GM18868 (cell line): Measurements from ENCODE around the gene PTGER3.

ENCODE experiments used
- ATAC-seq: cut with Tn5 transposase; IDR thresholded peaks from one replicate; pipeline ENCODE4 v1.9.1; 2021; ENCODE audit warnings: mild to moderate bottlenecking, moderate library complexity; ENCODE audit not compliant: unreplicated experiment

The PTGER3 gene

DNA sequence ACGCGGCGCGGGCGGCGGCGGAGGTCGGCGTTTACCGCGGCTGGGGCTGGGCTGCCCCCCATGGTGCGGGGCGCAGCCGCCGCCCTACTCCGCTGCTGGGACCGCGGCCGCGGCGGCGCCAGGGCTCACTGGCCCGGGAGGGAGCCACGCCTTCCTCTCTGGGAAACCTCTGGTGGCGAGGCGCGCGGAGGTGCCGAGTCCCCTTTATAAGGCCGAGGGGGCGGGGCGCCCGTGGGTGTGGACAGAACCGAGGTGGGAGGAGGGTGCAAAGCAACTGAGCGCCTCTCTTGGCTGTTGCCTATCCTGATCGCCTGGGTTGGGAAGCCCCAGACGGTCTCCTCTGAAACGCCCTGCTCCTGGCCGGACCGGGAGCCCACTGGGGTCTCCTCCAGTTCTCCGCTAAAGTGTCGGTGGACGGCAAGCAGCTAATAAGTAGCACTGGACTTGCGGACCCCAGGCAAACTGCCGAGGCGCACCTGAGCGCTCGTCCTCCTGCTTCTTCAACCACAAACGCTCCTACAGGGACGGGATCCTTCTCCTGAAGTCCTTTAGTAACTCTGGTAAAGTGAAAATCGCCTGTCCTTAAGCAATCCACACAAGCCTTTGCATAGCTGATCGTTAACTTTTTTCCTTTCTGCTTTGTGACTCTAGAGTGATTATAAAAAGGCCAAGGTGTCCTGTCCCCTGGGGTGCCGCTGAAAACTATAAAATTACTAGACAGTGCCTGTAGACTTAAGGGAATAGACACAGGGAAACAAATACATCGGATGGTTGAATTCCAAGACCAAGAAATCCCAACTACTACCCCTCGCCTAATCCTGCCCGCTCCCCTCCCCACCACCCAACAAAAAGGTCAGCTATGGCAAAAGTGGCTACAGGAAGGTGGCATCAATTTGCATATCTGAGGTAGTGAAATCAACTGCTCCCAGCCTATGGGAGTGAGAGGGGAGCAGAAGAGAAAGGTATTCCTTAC lies at the start of gene PTGER3:
Gene PTGER3, minus strand, starts transcription at position 182 of the 973 bp plus-strand sequence. CDS start 239 bp downstream, outside the sequence.
- peak; percentile 23 for ATAC-seq

DNA sequence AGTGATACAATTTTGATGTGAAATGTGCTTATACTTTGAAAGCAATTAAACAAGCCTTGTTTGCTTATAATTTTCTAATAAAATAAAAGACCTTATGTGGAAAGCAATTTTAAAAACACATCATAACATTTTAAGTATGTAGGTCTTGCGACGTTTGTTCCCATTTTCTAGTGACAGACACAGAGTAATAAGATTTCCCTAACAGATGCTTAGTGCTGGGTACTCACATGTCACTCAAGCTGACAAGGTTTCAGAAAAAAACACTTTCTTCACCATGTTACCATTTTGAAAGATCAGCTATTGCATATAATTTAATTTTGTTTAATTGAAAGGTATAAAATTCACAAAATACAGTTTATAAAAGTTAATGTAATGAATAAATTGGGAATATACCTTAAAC lies 47.3 kb upstream of the PTGER3 start:
- no peak for ATAC-seq

DNA sequence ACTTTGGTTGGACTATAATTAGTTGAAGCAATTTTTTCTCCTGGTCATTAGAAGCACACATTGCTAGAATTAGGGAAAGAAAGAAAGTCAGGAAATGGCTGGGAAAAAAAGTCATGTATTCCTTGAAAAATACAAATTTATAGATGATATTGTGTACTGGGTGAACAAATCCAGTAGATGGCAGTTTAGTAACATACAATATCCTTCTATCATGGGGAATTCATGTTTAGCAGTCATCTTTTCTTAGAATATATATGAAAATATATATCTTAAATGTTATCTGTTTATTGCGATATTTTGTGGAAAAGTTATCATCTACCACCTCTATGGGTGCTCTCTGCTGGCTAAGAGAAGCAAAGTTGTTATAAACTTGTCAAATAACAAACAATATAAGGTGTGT lies 46.3 kb upstream of the PTGER3 start:
- peak; percentile 53 for ATAC-seq

DNA sequence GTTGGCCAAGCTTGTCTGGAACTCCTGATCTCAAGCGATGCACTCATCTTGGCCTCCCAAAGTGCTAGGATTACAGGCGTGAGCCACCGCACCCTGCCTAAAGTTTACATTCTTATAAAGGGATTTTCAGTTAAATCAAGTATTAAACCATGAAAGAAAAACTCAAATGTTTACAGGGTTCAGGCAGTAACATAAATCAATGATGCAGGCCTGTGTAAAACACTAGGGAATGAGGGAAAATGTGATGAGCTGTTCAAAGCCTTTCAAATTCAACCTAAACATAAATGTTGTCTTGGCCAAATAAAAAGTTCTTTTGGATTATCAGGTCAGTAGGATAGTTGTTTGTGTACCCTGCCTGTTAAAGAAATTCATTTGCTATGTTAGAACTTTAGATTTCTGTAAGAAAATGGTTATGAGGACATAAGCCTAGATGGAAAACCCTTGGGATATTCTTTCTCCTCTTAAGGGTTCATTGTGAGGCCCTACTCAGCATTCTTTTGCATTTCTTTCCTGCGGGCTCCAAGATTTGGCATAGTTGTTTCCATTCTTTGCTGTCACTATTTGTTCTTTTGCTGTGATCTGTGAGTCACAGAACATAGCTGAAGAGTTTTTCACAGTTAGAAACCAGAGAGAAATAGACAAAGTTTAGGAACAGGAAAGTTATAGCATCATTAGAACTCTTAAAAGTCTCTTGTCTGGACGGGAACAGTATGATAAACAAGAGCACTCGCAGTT lies 42.1 kb upstream of the PTGER3 start:
- no peak for ATAC-seq

DNA sequence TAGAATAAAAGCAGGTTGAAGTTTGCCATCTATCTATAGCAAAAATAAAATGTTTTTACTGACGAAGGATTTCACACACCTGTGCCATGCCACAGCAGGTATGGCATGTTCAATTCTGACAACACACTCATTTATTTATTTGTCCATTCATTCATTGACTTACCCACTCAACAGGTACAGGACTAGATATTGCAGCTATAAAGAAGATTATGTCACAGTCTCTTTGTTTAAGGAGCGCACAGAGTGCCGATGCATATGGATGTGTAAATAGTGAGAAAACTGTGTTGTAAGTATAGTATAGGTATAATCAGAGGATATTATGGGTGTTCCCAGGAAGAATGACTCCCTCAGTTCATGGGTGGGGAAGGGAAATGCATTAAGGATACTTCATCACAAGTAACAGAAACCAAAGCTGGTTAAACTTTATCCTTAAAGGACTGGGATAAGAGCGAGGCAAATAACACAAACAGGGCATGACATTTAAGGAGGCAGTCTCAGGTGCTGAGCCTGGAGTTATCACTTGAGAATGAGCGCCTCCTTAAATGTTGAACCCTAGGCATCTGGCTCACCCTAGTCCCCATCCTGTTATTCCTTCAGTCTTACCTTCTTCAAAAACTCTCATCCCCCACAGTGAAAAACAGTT lies 41.1 kb upstream of the PTGER3 start:
- ATAC-seq = no peak

DNA sequence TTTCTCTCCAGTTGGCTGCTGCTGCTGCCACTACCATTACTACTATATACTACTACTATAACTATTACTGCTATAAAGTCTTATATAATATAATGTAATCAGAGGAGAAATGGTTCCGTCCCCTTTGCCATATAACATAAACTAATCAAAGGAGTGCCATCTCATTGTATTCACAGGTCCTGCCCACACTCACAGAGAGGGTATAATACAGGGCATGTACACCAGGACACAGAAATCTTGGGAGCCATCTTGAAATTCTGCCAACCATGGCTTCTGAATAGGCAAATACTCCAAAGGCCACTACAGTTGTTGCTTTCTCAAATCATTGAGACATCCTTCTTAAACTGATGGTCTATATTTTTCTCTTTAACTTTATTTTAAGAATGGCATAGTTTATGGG lies 40.1 kb upstream of the PTGER3 start:
- no peak for ATAC-seq

DNA sequence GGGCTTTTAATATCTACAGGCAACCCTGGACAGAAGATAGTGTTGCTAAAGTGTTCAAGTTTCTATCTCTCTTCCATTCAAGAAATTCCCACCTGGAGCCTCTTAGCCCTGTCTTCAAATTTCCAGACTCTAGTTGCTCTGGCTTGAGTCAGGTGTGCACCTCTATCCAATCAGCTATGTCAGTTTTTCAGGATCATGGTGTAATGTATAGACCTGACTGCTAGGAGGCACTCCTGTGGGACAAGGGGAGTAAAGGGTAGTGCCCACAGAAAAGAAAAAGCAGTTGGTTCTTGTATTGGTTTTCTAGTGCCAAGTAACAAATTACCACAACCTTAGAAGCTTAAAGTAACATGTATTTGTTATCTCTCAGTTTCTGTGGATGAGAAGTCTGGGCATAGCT lies 39.4 kb upstream of the PTGER3 start:
- no peak for ATAC-seq

DNA sequence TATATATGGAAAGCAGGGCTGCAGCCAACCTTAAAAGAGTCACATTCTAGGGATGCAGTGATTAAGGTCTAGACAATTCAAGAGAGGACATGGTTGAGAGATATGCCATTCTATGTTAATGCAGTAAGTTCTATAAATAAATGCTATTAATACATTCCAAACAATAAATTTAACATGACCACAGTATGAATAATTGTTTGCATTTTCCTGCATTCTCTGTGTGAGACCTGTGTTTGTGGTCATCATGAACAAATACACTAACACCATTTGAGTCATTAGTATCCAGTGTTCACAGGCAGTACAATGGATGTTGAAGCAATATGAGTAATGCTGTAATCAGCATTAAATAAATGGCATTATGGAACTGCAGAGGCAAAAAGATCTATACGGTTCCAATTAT lies 38.7 kb upstream of the PTGER3 start:
- no peak for ATAC-seq

DNA sequence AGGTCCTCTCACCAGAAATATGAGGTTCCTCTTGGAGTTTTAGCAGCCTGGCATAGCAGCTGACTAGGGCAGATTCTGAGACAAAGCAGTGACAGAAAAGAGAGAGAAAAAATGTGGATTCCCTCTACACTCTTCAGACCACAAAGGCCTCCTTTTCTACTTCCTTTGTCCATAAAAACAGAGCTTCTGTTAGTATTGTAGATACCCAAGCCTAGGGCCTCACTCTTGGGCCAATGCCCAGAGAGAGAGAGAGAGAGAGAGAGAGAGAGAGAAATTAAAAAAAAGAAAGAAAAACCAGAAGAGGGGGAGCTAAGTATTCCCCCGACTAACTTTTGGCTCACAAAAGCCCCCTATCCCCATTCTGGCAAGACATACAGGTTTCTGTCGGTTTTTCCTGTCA lies 35.7 kb upstream of the PTGER3 start:
- ATAC-seq = no peak

DNA sequence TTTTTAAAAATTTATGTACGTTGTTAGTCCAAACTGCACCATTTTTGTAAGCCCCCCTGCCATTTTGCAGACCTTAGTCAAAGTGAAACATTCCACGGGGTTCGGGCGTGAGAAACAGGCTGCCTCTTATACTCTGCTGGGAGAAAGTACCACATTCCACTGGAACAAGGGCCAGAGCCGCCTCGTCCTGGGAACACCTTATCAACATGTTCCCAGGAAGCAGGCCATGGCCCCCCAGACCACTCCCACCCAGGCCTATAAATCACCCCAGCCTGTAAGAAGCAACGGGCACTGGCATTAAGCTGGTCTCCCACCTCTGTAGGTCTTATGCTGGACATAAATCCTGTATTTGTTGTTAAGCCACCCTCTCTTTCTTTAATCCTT lies 34.1 kb upstream of the PTGER3 start:
- no peak for ATAC-seq

DNA sequence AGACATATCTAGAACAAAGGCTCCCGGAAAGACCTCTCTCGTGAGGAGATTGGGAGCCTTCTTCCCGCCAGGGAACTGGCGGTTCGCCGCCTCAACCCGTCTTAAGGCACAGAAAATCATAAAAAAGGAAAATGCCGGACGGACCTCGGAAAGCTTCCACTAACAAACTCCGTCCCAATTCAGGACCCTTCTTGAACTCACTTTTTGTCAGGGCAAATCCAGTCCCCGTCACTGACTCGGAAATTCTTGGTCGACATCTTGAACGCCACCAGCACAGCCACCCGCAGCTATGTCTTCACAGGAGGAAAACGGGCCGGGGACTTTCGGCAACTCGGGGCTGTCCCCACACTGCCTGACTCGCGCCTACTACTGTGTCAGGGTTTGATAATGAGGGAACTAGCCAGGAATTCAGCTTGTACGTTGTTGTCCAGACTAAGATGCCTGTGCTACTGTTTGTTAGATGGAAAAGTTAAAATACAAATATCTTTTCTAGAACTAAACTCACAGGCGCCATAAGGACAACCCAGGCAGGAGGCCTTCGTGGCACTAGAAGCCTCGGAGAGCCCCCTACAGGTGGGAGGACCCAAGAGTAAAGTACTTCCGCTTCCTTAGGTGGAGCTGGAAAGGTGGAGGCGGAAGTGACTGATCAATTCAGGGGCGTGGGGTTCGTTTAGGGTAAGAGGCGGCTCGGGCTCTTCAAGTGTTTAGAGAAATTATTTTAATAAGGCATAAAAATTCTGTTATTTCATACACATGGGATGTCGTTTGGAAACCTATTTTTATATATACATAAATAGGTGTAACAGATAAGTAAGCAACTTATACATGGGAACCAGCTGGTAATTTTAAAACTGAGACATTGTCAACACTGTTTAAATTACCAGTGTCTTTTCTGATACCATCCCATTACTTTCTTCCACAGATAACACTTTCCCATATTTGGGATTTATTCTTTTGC lies 33.4 kb upstream of the PTGER3 start, which contains the start of gene ZRANB2:
Gene ZRANB2, minus strand, starts transcription at position 297 of the 958 bp plus-strand sequence. Its CDS starts 40 bp downstream, at position 257.
- peak; percentile 99 for ATAC-seq

DNA sequence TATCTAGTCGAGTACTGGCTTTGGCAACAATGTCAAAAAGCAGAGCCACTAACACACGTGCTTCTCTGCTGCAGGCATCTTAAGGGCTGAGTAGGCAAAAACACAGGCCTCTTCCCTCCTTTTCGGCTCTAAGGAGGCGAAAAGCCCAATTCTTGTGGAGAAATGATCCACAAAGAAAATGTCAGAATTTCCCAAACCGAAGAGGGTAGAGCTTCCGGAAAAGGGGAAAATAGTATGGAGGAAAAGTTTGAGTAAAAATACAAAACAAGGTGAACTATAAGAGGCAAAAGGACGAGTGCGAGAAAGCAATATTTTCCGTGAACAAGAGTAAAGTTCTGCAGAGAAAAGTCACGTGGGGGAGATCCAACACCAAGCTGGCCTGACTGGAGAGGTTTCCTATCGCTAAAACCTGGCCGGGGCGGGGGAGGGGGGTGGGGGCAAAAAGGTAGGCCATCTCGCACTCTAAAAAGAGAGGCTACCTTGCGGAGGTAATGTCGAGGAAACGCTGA lies 32.7 kb upstream of the PTGER3 start:
- ATAC-seq = peak; percentile 17

DNA sequence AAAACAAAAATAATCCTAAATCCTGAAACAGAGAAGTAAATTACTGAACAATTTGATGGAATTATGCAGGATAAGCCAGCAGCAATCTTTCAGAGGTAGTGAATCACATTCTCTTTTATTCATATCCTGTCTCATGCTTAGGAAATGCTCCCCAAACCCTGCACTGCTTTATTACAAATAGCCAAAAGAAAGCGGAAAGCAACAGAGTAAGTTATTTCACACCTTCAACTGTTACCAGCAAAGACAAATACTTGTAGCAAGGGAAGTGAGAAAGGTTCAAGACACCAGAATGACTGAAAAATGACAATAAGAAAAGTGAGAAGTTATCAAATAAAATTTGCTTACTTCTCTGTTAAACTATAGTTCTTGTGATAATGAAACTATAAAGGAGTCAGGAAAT lies 27.1 kb upstream of the PTGER3 start:
- ATAC-seq = no peak

DNA sequence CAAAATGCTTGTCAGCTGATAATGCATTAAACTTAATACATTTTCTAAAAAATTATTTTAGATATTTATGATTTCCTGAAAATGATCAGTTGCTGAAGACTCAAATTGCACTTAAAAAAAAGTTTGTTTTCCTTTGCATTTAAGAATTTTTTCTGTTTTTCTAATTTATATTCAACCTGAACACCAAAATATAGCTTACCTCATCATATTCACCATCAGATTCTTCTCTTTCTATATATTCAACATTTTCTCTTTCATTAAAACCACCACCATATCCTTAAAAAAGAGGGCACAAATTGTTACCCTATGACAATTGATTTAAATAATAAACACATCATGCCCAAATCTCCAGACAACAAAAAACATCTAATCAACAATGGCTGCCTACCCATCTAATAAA lies 24.7 kb upstream of the PTGER3 start:
- ATAC-seq = no peak

DNA sequence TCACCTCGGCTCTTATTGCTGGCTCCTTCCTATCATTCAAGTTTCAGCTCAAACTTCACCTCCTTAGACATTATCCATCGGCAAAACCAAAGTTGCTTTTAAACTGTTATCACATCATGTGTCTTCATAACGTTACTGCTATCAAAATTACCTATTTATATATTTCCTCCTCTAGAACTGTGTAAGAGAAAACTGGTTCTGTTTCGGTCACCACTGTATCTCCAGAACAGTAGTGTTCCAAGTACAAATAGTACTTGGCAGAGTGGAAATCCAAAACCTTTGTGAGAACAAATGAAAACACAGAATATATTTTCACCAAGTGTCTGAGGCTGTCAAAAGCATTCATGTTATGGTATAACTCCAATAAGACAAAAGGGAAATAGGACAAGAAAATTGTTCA lies 24.1 kb upstream of the PTGER3 start:
- no peak for ATAC-seq

DNA sequence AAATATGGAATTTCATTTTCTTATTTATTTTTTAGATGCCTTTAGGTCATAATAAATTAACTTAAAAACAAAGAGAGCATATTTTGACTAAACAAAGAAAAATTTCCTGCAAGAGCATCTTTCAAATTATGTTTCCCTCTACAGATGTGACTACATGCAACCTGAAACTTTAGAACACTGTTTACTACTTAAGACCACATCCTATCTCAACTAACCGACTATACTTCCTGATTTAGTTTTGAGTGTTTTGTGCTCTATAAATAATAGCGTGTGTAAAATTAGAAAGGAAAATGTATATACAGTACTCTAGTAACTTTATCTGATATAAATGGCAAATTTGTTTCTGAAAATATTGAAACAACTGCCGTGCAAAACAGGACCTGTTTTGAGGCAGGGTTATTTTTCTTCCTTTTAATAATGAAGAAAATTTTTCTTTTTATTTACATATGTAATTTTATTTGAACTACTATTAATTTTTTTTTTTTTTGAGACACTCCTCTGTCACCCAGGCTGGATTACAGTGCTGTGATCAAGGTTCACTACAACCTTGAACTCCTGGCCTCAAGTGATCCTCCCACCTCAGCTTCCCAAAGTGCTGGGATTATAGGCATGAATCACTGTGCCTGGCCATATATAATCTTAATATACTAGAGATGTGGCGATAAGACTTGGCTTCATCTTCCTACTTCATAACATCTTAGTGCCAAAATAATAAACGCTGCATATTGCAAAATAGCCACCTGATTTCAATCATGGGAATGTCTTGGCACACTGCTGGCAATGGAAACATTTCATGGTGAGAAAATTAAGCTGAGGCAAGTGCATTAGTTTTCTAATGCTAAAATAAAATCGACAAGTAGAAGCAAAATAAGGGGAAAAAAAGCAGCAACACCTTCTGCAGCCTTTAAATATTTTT lies 21.0 kb upstream of the PTGER3 start:
- peak; percentile 95 for ATAC-seq

DNA sequence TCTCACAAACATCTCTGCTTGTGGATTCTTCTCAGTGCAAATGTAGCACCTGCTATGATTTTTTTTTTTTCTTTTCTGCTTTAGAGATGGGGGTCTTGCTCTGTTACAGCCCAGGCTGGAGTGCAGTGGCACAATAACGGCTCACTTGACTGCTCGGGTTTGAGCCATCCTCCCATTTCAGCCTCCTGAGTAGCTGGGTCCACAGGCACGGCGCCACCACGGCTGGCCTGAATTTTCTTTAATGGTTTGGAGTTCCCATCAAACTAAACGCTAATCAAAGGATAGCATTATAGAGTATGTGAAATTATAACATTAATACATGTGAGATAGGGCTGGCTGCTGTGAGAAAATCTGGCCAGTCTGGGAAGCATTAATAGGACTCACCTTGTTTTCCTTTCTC lies 7.2 kb upstream of the PTGER3 start:
- no peak for ATAC-seq

DNA sequence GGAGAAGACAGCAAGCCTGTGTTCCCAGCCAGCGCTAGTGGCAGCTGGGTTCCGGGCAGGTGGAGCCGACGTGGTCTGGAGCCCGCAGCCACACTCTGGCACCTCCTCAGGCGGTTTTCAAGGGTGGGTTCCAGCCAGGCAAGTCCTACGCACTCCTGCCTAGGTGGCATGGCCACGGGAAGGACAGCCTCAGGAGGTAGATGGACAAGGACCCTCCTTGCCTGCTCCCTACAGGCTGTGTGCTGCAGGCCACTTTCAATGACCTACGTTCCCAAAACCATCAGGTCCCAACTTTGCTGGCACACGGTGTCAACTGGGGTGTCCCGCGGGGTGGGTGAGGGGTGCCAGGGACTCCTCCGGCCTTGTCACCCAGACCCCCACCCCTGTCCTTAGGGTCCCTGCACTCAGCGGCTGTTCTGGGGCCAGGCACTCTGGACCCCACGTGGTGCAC lies 6.7 kb upstream of the PTGER3 start:
- ATAC-seq = no peak

DNA sequence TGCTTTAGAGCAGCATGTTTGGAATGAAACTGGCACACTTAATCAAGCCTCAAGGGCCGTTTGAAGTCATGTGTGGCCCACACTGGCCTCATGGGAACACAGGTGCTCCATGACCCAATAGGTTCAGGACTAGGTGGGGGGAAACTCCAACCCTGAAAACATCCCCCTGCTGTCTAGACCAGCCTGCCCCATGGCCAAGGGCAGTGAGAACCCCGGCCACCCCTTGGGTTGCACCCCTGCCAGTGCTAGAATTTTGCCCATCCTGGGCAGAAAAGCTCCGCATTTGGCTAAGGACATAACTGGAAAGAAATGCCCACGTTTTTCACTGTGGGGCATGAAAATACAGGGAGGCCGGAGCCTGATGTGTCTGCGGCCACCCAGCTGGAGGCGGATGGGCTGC lies 6.1 kb upstream of the PTGER3 start:
- peak; percentile 32 for ATAC-seq
